CD4-positive, alpha-beta T cell treated with Interleukin-17A for 1 hour (primary cell): ENCODE results near the gene LPP.

Experiments
- DNase-seq: peaks from one replicate; pipeline ENCODE4 v3.0.0-alpha.2; 2020

Gene LPP

DNA sequence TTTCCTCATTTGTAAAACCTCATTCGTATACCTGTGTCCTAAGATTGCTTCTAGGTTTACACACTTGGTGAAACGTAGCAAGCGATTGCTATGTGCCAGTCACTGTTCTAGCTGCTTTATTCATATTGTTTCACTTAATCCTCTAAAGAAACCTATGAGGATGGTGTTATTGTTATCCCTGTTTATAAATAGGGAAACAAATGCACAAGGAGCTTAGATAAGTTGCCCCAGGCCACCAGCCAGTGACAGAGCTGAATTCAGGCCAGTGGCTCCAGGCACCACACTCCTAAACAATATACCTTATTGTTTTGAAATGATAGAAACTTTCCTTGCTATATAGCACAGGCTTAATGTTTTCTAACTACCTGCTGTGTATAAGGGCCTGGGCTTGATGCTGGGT, 44.0 kb downstream of the LPP start:
- DNase-seq = no peak

DNA sequence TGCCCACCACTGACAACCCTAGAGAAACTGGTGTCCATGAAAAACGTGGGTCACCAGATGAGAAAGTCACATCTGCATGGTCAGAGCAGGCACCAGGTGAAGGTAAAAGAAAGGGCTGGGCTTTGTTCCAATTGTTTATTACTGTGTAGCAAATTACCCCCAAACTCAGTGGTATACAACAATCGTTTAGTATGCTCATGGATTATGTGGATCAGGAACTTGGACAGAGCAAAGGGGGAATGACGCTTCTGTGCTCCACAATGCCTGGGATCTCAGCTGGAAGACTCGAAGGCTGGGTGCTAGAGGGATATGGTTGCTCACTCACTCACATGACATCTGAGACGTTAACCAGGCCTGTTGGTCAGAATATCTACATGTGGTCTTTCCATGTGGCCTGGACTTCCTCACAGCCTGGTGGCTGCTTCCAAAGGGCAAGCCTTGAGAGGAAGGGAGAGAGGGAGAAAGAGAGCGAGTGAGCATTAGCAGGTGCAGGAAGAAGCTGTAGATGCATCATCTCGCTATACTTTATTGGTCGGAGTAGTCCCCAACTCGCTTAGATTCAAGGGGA, 44.9 kb downstream of the LPP start:
- DNase-seq = no peak

DNA sequence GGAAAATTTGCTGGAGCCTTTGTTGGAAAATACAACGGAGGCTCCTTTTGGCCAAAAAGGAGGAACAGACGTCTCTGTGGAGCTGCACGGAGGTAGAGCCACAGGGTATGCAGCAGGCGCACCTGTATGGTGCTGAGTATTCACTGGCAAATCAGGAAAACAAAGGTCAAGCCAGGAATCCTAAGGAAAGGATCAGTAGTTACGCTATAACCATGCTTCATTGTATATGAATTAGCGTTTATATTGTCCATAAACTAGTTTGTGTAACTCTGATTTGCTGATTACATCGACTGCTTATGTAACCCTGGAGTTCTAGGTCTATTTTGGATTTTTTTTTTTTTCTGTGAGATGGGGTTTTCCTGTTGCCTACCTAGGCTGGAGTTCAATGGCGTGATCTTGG, 45.4 kb downstream of the LPP start:
- no peak for DNase-seq

DNA sequence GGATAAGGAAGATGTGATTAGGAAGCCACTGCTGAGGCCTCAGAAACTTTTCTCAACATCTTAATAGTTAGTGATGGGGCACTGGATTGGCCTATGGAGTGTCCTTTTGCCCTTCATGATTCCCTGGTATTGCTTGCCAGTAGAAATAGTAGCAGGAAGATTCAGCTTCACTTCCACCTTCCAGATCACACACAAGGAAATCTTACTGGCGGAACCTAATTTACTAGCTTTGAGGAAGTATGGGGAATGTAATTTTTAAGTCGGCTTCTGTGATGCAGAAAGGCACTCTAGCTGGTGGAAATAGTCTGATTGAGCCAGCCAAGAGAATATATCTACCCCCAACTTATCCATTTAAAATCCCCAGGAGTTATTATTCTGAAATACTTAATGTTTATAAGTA, 46.5 kb downstream of the LPP start:
- no peak for DNase-seq

DNA sequence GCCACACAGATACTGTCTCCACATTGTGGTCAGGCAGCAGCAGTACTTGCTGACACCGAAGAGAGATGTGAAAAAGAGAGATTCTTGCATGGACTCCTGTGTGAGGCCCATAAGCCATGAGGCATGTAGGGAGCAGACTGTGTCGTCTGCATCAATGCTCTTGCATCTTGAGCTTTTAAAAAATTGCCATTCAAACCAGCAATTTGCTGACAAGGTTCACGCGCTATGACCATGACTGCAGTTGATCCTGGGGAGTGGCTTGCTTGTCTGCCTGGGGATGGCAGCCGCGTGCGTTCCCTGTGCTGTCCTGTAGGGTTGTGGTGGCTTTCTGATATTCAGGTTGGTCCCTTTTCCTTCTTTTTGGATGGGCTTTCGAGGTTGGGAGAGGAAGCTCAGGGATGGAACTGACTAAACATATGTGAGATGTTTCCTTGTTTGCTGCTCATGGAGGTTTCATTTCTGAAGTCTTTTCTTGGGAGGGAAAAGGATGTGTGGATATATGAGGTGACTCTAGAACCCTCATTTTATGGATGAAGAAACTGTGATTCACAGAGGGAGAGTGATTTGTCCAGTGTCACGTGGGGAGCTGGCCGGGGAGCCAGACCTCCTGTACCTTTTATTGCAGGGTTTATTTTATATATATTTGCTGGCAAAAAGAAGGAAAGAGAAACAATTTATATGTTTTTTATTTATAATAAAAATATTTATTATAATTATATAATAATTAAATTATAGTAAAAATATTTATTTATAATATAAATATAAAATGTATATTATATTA, 48.6 kb downstream of the LPP start:
- DNase-seq = no peak

DNA sequence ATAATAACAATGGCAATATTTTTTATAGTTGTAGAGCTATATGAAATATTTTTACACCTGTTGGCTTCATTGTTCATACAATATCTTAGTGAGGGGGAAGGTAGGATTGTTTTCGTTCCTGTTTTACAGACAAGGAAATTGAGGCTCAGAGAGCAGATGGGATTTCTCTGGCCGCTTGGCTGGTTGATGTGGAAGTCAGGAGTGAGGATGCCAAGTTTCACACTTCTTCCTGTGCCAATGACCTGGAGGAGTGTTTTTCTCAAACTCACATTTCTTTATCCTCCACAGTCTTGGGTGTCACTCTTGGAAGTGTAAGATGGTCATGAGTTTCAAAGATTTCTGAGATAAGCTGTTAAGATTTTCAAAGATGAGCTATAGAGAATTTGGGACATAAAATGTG, 50.6 kb downstream of the LPP start:
- no peak for DNase-seq

DNA sequence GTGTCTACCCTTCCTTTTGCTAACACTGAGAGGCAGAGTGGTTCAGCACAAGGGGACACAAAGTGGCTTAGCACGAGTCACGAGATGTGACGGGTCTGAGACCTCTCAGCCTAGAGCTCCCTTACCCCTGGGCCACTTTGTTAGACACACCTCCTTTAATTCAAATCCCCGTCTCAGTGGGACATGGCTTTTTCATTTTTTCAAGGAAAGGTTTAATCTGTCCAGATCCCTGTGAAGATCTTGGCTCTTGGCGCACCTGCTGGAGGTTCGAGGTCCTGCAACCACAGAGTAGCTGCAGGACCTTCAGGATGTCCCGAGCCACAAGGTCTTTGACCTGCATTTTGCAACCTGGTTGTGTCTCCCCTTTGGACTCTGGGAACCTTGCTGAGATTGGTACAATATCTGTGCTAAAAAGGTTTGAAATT, 52.0 kb downstream of the LPP start:
- no peak for DNase-seq

DNA sequence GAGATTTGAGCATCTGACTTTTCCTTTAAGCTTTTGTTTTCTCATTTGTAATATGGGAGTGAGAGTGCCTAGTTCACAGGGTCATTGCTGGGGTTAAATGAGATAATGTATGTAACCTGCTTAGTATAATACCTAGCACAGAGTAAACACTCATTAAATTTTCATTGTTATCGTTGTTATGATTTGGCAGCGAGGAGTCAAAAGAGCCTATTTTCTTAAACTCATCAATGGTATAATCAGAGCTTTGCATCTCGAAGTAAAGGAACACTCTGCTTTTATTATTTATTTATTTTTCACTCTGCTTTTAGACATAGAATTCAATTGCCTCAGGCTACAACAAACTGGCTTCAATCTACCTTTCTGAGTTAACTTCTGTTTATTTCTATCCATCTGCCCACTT, 52.8 kb downstream of the LPP start:
- no peak for DNase-seq

DNA sequence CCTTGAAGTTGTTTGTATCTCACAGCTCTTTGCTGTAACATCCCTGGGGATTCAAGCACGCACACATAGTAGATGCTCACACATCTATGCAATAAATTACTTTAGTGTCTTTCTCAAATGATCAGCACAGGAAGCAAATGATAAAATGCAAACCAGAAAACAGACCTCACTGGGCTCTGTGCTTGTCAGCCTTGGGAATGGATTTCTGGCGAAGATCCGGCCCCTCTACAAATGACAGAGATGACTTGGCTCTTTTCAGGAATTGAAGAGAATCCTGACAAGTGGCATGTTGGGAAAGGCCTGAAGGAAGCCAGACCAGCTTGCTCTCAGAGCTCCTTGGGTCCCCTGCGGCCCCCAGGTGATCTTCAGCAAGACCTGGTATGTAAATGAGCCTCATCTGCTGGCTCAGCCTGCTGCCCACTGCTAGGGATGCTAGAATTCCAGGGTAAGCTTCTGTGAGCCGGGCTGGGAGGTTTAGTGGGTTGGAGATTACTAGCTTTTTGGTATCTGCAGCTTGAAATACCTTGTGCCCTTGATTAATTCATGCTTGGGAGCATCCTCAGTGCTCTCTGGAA, 54.1 kb downstream of the LPP start:
- no peak for DNase-seq

DNA sequence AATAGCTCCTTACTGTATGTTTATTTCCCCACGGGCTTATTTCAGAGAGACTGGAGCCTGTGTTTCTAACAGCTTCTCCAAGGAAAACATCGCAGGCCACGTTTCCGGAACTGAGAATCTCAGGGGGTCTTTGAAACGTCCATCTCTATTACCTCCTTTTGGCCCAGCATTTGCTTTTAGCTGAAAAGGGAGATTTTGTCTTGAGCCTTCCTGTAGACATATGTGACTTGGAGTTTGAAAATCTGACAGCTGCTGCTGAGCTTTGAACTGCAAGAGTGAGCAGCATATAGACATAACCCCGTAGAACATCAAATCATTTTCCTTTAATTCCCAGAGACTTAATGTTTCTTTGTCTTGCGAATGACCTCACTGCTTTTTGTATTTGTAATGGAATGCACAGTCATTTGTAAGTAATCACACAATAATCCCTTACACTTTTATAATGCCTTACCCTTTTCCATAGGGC, 54.6 kb downstream of the LPP start:
- DNase-seq = no peak

DNA sequence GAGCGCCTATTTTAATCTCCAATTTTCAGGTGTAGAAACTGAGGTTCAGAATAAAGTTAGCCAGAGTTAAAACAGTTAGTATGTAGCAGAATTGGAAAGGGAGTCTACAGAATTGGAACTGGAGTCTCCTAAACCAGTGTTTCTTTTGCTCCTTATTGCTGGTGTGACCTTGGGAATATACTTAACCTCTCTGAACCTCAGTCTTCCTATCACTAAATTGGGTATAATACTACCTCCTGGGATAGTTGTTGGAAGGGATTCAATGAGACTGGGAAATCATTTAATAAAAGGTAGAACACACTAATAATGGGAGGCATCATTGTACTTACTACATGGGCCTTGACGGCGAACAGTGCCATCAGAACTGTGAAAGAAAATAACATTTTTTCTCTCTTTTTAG, 55.1 kb downstream of the LPP start:
- no peak for DNase-seq

DNA sequence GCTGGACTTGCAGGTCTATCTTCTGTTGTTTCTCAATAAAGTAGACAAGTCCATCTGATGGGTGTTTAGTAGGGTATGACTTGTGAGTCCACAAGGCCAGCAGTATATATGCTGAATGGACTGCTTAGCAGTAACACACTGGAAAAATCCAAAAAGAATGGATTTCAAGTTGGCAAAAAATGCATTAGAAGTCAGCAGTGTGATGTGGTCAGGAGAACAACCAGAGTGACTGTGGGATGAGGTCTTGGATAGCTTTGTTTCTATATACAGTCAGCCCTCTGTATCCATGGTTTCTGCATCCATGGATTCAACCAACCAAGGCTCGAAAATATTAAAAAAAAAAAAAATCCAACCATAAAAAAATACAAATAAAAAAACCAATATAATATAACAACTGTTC, 55.8 kb downstream of the LPP start:
- DNase-seq = no peak

DNA sequence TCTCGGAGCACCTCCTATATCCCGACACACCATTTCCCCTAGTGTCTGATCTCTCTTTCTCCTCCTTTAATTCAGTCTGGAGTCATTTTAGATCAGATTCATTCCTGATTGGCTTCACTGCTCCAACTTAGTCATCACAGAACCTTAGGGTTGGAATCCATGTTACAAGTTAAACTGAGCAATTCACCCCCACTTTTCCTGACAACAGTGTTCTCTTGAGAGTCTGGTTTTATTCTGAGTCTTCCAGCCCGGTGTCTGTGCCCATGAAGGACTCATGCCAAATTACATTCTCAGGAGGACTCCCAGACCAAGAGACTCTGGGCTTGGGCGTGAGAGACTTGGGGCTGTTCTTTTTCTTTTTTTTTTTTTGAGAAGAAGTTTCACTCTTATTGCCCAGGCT, 57.5 kb downstream of the LPP start:
- DNase-seq = no peak

DNA sequence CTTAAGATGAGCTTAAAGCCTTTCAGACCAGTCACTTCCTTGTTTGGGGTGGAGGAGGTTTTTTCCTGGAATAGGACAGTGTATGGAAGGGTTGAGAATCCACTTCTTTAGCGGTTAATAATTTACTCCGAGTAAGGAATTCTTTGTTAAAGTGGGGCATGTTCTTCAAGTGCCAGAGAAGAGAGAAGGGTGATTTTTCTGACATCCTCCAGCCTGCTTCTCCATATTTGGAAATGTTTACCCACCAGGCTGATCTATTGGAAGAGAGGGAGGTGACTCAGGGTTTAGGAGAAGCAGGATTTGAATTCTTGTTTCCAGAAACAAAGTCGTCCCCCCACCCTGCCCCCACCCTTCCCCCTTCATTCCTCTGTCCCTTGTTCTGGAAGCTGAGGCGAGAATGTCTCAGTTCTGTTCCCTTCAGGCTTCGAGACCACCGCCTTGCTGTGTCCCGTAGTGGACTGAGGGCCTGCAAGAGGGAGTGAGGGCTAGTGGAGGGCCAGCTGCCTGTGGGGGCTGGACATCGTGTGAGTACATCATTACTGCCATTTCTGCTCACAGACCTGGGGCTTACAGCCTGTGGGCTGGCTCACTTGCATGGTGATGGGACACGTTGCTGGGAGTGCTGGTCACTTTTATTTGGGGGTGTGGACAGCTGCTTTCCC, 58.5 kb downstream of the LPP start:
- no peak for DNase-seq

DNA sequence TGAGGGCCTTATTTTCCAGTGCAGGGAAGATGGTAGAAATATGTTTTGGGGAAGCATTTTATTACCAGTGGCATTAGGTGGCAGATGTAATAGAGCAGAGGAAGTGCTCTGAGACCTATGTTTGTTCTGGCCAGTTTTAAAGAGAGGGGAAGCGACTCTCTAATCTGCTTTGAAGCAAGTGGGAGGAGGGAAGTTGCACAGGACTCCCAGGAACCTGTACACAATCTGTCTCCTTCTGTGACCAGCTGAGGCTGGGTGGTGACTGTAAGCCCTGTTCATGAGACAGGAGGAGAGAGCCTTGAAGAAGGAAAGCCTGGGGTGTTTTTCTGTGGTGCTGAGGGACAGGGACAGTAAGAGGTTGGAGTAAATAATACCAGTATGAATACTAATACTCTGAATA, 60.5 kb downstream of the LPP start:
- no peak for DNase-seq

DNA sequence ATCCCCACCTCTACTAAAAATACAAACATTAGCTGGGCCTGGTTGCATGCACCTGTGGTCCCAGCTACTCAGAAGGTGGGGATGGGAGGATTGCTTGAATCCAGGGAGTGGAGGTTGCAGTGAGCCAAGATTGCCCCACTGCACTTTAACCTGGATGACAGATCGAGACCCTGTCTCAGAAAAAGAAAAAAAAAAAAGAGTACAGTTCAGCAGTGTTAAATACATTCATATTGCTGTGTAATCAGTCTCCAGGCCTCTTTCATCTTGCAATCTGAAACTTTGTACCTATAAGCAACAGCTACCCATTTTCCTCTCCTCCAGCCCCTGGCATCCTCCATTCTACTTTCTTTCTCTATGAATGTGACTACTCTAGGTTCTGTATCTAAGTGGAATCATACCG, 61.2 kb downstream of the LPP start:
- no peak for DNase-seq

DNA sequence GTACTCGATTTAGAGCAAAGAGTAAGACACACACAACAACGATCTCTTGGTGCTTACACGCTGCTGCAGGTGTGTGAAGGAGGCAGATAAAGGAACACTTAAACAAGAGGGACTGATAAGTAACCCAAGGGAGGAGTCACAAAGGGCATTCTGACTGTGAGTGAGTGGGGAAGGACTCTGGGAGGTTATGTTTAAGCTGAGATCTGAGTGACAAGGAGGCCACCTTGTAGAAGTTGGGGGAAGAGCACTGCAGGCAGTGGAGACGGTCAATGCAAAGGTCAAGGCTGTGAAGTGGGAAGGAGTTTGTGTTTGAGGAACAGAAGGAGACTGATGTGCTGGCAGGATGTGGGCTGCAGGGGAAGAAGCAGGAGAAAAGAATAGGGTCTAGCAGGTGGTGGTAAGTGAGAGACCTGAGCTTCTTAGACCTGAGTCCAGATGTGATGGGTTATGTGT, 63.1 kb downstream of the LPP start:
- DNase-seq = no peak

DNA sequence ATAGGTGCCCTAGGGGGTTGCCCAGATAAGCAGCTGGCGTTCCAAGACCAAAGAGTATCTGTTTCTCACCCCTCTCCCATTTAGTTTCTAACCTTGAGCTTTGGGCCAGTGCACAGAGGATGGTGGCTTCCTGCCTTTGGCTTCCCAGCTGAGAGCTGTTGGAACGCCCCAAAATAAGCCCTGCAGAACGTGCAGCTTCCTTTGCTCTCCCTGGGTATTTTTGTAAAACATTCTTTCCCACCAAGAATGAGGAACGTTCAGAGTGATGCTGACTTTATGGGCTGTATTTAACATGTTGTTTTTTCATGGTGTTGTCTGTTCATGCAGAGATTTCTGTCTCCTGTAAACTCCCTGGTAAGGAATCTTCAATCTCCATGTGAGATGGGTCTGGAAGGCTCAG, 63.8 kb downstream of the LPP start:
- DNase-seq = no peak

DNA sequence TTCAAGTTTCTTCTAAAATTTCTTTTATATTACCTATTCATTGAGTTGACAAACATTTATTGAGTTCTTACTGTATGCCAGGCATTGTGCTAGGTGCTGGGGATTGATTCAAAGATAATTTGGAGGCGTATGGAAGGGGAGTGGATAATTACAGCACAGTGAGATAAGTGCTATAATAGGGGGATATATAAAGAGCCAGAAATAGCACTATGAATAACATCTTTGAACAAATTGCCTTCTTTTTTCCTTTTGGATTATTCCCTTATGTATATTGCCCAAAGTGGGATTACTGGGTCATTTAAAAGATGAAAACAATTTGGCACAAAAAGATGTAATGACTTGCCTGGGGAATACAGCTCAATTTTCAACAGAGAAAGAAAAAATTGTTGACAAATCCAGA, 64.6 kb downstream of the LPP start:
- no peak for DNase-seq

DNA sequence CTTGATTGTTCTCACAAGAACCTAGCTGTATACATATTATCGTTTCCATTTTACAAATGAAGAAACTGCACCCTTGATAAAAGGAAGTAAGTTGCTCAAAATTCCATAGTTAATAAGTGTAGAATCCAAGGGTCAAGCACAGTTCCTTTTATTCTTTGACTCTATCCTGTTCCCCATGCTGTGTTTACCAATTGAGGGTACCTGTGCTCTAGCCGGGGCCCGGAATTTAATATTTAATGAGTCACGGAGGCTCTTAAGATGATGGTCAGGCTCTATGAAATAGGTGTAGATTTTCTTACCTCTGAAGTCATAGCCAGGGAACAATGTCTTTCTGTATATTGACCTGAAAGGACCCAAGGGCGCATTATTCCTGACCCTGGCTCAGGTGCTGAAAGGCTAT, 65.2 kb downstream of the LPP start:
- no peak for DNase-seq

DNA sequence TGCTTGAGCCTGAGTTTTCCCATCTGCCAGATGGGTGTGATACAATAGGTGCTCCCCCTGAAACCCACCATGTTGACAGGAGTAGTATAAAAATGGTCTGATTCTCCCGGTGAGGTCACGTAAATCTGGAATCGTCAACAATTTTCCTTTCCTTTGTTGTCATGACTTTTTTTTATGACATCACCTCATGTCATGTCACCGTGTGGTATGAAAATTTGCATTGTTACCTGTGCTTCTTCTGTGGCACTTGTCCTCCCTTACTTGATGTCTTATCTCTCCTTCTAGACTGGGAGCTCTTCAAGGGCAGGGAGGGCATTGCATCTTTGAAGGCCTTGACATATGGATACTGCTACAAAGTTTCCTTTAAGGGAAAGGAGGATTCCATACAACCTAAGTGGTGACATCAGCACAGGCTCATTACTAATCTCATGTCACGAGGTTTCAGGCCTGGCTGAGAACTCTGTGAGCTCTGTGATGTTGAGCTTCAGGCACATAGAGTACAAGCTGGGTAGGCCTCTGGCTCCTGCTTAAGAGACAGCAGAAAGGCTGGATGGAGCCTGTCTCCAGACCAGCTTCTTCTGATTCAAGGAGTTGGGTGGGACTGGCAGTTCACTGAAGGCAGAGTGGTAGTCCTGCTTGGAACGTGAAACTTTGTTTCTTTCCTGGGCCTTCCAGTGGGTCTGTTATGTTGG, 66.3 kb downstream of the LPP start:
- DNase-seq = no peak

DNA sequence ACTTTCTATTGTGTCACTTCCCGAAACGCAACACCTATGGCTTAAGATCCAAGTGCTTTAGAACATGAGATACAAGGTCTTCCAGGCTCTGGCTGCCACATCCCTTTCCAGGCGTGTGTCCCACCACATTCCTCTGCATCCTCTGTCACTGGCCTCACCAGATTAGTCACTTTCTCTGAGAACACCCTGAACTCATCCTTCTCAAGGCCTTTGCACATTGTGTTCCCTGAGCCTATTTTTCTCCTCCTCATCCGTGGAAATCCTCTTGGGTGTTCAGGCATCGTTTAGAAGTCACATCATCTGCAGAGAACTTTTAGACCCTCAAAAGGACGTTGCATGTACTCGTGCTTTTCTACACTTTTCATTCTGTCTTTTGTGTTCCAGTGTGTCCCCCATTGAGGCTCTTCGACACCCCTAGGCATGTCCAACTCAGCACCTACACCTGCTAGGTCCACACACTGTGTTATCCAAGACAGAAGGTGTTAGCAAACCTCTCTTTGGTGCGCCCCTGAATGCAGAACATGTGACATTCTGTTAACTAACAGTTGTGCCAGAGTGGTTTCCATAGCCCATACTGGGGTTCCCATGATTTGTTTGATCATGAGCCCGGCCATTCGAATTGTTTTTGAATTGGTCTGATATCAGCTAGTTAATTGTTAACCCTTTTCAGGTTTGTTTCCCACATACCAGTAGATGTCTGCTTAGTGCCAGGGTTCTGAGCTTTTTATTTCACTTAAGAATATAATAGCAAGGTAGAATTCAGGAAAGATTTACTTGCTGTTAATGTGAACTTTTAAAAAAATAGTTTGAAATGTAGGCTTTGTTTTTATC, 67.2 kb downstream of the LPP start:
- no peak for DNase-seq
